AG10803 (cell line): ENCODE measurements around the gene NWD2.
A peak's percentile ranks its signal among the peaks of the same experiment; 100 is the strongest.

ENCODE experiments used
- DNase-seq: peaks from one replicate; pipeline ENCODE4 v3.0.0; 2010; ENCODE audit warnings: low read depth
- H3K4me3 ChIP-seq: 2 replicates; pipeline ENCODE4 v1.5.1; 2011; ENCODE audit warnings: mild to moderate bottlenecking, low read length, control low read depth
- CTCF ChIP-seq: conservative IDR thresholded peaks from 2 replicates; pipeline ENCODE4 v1.5.1; 2011; ENCODE audit warnings: mild to moderate bottlenecking, low read length, control low read depth, inconsistent platforms

The NWD2 gene

GRCh38 chr4:37367901-37368300 is 123.4 kb downstream of the NWD2 start:
- no peak for DNase-seq
- TF ChIP-seq CTCF = no peak

GRCh38 chr4:37370052-37370451 is 125.5 kb downstream of the NWD2 start:
- DNase-seq = no peak
- TF ChIP-seq CTCF = no peak
- no peak overlapping the region for H3K4me3 ChIP-seq

More at GRCh38 chr4:37367901-37368300, 123.4 kb downstream of the NWD2 start:
- no peak overlapping the region for H3K4me3 ChIP-seq

GRCh38 chr4:37381040-37381668 is 136.6 kb downstream of the NWD2 start:
- no peak for DNase-seq
- H3K4me3 ChIP-seq = no peak overlapping the region
- TF ChIP-seq CTCF = no peak

- DNase-seq = peak; percentile 8
- peak; percentile 54 for TF ChIP-seq CTCF
- H3K4me3 ChIP-seq = no peak overlapping the region
Observed at GRCh38 chr4:37383579-37384229, 139.2 kb downstream of the NWD2 start.

- no peak for DNase-seq
- TF ChIP-seq CTCF = no peak
- H3K4me3 ChIP-seq = no peak overlapping the region
Observed at GRCh38 chr4:37385424-37385823, 140.9 kb downstream of the NWD2 start.

- TF ChIP-seq CTCF = no peak
- no peak for DNase-seq
- no peak overlapping the region for H3K4me3 ChIP-seq
Observed at GRCh38 chr4:37388681-37389365, 144.3 kb downstream of the NWD2 start.

- no peak for TF ChIP-seq CTCF
- H3K4me3 ChIP-seq = no peak overlapping the region
- no peak for DNase-seq
Observed at GRCh38 chr4:37389366-37389765, 144.8 kb downstream of the NWD2 start.
